ENCODE measurements around the gene TMEM117.
A peak's percentile ranks its signal among the peaks of the same experiment; 100 is the strongest.

TMEM117 gene

GRCh38 chr12:43935581-43935980 lies 99.7 kb downstream of the TMEM117 start:
- no peak overlapping the region for H3K27ac ChIP-seq (ENCODE audit: low read depth, low read length, poor library complexity, severe bottlenecking)
- no peaks in the 10 kb centered on the region; the same call in 1 of the 2 replicates for H3K9me2 ChIP-seq (ENCODE audit: low read depth, low read length)
- H4K20me1 ChIP-seq (ENCODE audit: insufficient read depth, low read length) = no peaks in the 10 kb centered on the region
- H3K27me3 ChIP-seq (ENCODE audit: insufficient read depth, low read length) = no peaks in the 10 kb centered on the region
- H3F3A ChIP-seq (ENCODE audit: insufficient read depth, low read length) = no peaks in the 10 kb centered on the region
- no peaks in the 10 kb centered on the region for H3K36me3 ChIP-seq (ENCODE audit: insufficient read depth, low read length)
- no peaks in the 10 kb centered on the region for H3K4me1 ChIP-seq (ENCODE audit: insufficient read depth, low read length, severe bottlenecking)
- no peak overlapping the region for H3K4me2 ChIP-seq (ENCODE audit: low read length)
- 0 out of 2 replicates have a peak, but pooled peaks cover 5% of the 10 kb centered on the region for H3K9me3 ChIP-seq (ENCODE audit: low read length)
- no peak overlapping the region for H3K9ac ChIP-seq (ENCODE audit: low read length)
- TF ChIP-seq CTCF (IDR thresholded peaks at IDR 0.05; ENCODE audit: low read length) (no peak), EZH2 (IDR thresholded peaks at IDR 0.05; ENCODE audit: borderline replicate concordance, low read length) (no peak)
- no peaks in the 10 kb centered on the region for H3K79me2 ChIP-seq (ENCODE audit: insufficient read depth, low read length)
- no peak overlapping the region for H3K4me3 ChIP-seq (ENCODE audit: low read depth, low read length, poor library complexity, severe bottlenecking)
- no peak overlapping the region for H2AFZ ChIP-seq (ENCODE audit: low read length)

- H4K20me1 ChIP-seq (ENCODE audit: insufficient read depth, low read length) = no peaks in the 10 kb centered on the region
- H3K4me3 ChIP-seq (ENCODE audit: low read depth, low read length, poor library complexity, severe bottlenecking) = no peak overlapping the region
- H3K27me3 ChIP-seq (ENCODE audit: insufficient read depth, low read length) = no peaks in the 10 kb centered on the region
- no peaks in the 10 kb centered on the region for H3K36me3 ChIP-seq (ENCODE audit: insufficient read depth, low read length)
- H3K9me3 ChIP-seq (ENCODE audit: low read length) = no peaks in the 10 kb centered on the region
- no peak overlapping the region for H2AFZ ChIP-seq (ENCODE audit: low read length)
- no peak overlapping the region for H3K9ac ChIP-seq (ENCODE audit: low read length)
- H3K4me2 ChIP-seq (ENCODE audit: low read length) = no peak overlapping the region
- TF ChIP-seq EZH2 (IDR thresholded peaks at IDR 0.05; ENCODE audit: borderline replicate concordance, low read length) (no peak), CTCF (IDR thresholded peaks at IDR 0.05; ENCODE audit: low read length) (peak; percentile 17; the same call in 1 of the 2 replicates)
- no peaks in the 10 kb centered on the region for H3F3A ChIP-seq (ENCODE audit: insufficient read depth, low read length)
- H3K79me2 ChIP-seq (ENCODE audit: insufficient read depth, low read length) = no peaks in the 10 kb centered on the region
- H3K27ac ChIP-seq (ENCODE audit: low read depth, low read length, poor library complexity, severe bottlenecking) = no peak overlapping the region
- H3K9me2 ChIP-seq (ENCODE audit: low read depth, low read length) = no peaks in the 10 kb centered on the region; the same call in 1 of the 2 replicates
- no peaks in the 10 kb centered on the region for H3K4me1 ChIP-seq (ENCODE audit: insufficient read depth, low read length, severe bottlenecking)
Observed at GRCh38 chr12:43937947-43938346, 102.1 kb downstream of the TMEM117 start.

- TF ChIP-seq CTCF (IDR thresholded peaks at IDR 0.05; ENCODE audit: low read length) = no peak
- TF ChIP-seq EZH2 (IDR thresholded peaks at IDR 0.05; ENCODE audit: borderline replicate concordance, low read length) = no peak
Observed at GRCh38 chr12:43942379-43942778, 106.5 kb downstream of the TMEM117 start.

More at GRCh38 chr12:43942379-43942778, 106.5 kb downstream of the TMEM117 start:
- Histone ChIP-seq H3F3A (ENCODE audit: insufficient read depth, low read length) (no peaks in the 10 kb centered on the region), H3K9ac (ENCODE audit: low read length) (no peak overlapping the region), H3K27me3 (ENCODE audit: insufficient read depth, low read length) (no peaks in the 10 kb centered on the region), H3K4me2 (ENCODE audit: low read length) (no peak overlapping the region), H3K36me3 (ENCODE audit: insufficient read depth, low read length) (no peaks in the 10 kb centered on the region), H3K4me3 (ENCODE audit: low read depth, low read length, poor library complexity, severe bottlenecking) (no peak overlapping the region), H3K79me2 (ENCODE audit: insufficient read depth, low read length) (no peaks in the 10 kb centered on the region), H2AFZ (ENCODE audit: low read length) (no peak overlapping the region), H4K20me1 (ENCODE audit: insufficient read depth, low read length) (no peaks in the 10 kb centered on the region), H3K27ac (ENCODE audit: low read depth, low read length, poor library complexity, severe bottlenecking) (no peak overlapping the region), H3K9me3 (ENCODE audit: low read length) (no peaks in the 10 kb centered on the region), H3K4me1 (ENCODE audit: insufficient read depth, low read length, severe bottlenecking) (no peaks in the 10 kb centered on the region), H3K9me2 (ENCODE audit: low read depth, low read length) (no peaks in the 10 kb centered on the region)

All from OCI-LY1 (cell line).